IPS-NIHi7 (cell line): ENCODE measurements around the gene ZNF573.

ENCODE experiments used
- DNase-seq: peaks from one replicate; pipeline ENCODE4 v3.0.0; 2012; ENCODE audit warnings: mixed read lengths; ENCODE audit errors: extremely low spot score

Gene ZNF573

DNA sequence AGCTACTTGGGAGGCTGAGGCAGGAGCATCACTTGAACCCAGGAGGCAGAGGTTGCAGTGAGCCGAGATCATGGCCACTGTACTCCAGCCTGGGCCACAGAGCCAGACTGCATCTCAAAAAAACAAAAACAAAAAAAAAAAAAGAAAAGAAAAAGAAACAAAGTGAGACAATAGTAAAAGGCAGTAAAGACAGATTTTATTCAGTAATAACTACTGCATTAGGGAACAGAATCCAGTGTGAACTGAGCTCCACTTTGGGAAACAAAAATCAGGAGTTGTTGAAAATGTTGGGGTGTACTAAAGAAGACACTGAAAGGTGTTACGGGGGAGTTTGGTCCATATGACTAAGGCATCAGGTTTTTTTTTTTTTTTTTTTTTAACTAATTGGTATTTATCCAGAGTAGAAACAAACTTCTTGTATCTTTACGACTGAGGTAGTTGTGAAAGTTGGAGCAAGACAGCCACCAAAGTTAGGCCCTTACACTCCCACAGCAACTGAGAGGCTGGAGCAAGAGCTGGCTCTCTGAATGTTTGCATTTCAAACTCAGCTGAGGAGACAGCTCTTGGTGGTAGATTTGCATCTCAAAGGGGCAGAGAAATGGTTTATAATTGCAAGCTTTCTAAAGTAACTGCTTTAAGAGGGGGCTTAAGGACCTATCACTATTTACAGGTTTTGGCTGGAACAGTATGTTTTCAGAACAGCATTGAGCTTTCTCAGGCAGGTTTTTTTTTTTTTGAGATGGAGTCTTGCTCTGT lies 84.1 kb downstream of the ZNF573 start:
- peak; percentile 38 for DNase-seq

DNA sequence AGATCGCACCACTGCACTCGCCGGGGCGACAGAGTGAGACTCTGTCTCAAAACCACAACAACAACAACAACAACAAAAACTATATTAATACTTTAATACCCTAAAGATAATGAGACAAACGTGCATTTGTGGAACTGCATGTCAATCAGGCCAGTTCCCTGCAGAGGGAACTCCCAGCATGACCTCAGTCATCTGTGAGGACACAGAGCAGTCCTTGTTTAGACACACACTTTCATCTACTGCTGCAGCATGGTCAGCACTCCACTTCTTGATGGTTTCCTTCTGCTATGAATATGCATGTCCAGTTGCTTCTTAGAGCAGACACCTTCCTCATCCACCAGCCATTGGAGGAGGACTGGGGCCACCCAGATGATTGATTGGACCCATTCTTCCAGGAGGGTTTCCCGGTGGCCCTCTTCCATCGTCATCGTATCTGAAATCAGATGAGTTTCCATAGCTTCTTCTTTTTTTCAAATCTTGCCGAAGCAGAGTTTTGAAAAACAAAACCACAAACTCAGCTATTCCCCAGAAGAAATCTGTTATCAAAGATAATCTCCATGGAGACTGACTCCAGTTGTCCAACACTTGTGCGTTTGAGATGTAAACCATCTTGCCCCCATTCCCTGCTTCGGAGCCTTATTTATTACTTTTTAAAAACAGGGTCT lies 86.3 kb downstream of the ZNF573 start:
- DNase-seq = no peak

DNA sequence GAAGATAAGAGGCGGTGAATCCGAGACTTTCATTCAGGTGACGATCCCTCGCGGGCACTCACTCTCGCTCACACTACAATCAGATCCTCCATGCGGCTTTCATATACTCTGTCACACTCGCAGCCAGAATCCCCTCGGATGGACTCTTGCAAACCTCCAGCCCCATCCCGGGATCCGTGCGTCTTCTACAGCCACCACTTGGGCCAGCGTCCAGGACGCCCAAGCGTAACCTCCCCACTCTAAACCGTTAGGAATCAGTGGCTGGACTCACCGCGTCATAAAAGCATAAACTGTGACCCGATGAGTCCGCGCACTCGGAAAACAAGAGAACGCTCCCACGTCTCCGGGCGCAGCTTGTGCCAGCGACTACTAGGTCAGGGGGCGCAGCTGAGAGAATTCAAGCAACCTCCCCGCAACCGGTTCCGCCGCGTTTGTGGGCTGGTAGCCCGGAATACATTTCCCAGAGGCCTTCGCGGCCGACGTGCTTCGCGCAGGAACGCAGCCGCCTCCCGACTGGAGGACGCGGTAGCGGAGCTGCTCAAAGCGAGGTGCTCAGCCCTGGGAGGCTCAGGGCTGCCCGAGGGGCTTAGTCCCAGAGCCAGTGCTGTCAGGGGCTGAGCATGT lies 87.4 kb downstream of the ZNF573 start:
- DNase-seq = peak; percentile 85
